CD4-positive, alpha-beta T cell treated with Interleukin-1 beta for 1 hour (primary cell): ENCODE data around the gene DNASE2.
"Not testable (repeated sequence)": the region's sequence is repeated elsewhere in the genome, so short reads cannot be mapped to it uniquely, and the experiment has no call there.

ENCODE experiments used
- DNase-seq, 2 donors: peaks; one replicate each; pipeline ENCODE4 v3.0.0-alpha.2; 2020 to 2022

The DNASE2 gene, protein sequence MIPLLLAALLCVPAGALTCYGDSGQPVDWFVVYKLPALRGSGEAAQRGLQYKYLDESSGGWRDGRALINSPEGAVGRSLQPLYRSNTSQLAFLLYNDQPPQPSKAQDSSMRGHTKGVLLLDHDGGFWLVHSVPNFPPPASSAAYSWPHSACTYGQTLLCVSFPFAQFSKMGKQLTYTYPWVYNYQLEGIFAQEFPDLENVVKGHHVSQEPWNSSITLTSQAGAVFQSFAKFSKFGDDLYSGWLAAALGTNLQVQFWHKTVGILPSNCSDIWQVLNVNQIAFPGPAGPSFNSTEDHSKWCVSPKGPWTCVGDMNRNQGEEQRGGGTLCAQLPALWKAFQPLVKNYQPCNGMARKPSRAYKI

DNA sequence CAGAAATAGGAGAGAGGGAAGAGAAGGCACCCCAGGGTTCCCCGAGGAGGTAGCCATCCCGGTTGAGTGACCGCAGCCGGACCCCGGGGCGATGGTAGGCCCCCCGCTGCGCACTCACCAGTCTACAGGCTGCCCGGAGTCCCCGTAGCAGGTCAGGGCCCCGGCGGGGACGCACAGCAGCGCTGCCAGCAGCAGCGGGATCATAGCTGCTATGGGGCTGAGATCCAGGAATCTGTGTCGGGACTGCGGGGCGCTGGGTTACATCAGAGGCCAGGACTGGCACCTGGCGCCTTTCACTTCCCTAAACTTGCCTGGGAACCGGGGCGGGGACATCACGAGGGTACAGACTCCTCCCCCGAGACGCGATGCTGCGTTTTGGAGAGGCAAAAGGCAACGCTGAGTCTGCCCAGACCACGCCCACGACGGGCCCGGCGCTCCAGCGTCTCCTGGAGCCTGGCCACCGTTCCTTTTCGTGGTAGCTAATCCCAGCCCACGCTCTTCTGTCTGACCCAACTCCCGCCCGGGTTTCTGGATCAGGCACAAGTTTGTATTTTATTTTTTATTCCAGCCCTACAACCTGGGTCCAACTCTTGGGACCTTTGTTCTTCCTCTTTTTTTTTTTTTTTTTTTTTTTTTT, at the start of gene DNASE2:
Gene DNASE2, minus strand, starts transcription at position 278 of the 637 bp plus-strand sequence. Its CDS starts 74 bp downstream, at position 204.
- peak; percentile 88 to 93 for DNase-seq

DNA sequence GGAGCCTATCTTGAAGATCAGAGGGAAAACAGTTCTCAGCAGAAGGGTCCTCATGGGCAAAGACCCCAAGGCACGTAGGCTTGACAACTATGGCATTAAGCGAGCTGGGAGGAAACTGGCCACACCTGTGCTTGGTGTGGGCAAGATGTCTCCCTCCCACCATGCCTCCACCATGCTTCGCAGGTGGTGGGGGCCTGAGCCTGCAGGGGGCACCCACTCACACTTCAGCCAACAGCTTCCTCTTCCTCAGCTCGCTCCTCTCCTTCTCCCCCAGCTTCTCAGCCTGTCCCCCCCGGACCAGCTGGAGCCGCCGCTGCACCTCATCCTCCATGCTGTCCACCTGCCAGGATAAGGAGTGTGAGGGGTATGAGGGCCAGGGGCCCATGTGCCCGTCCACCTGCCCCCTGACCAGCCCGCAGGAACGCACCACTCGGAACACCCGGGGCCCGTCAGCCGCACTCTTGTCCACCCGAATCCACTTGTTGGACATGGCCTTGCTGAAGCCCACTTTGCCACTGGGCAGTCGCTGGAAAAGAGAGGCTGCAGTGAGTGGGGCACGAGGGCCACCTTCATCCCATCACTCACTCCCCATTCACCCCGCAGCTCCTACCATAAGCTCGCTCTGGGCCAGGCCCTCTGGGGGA, 48.9 kb upstream of the DNASE2 start:
- DNase-seq, result no peak

DNA sequence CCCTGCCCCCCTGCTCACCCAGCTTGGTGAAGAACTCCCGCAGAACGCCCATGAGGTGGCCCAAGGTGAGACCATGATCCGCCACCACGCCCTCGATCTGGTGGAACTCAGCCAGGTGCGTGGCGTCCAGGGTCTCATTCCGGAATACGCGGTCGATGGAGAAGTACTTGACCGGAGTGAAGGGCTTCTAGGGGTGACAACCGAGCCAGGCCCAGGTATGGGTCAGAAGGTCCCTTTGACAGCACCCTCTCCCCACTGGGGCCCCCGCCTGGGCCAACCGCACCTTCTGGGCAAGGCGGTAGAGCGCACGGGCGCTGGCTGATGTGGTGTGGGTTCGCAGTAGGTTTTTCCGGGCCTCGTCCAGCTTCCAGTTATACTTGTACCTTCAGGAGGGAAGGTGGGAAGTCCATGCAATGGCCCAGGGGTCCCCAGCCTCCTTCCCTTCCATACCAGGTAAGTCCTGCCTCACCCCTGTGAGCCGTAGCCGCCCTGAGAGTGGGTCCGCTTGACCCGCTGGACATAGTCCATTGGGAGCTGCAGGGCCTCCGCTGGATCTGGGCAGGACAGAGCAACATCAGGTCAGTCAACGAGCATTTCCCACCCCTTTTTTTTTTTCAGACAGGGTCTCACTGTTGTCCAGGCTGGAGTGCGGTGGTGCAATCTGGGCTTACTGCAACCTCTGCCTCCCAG, 43.5 kb upstream of the DNASE2 start:
- DNase-seq, result no peak

DNA sequence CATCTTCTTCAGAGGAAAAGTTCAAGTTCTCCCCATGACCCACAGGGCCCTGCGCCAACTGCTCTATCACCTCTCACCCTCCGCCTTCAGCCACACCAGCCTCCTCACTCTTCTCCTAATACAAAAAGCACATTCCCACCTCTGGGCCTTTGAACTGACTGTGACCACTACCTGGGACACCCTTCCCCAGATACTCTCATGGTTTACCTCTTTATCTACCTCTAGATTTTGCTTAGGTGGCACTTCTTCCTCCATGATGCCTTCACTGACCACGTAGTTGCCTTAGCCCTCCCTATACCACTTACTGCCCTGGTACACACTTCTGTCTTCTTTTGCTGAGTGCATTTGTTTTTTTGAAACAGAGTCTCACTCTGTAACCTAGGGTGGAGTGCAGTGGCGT, 41.7 kb upstream of the DNASE2 start:
- no peak for DNase-seq

DNA sequence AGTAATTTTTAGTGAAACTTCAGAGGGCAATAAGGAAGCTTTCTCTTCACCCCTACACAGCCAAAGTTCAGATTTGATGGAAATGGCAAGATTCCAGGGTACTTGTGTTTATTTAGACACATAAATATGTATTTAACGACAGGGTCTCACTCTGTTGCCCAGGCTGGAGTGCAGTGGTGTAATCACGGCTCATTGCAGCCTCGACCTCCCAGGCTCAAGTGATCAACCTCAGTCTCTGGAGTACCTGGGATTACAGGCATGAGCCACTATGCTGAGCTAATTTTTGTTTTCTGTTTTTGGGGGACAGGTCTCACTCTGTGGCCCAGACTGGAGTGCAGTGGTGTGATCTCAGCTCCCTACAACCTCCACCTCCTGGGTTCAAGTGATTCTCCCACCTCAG, 39.8 kb upstream of the DNASE2 start:
- no peak for DNase-seq

DNA sequence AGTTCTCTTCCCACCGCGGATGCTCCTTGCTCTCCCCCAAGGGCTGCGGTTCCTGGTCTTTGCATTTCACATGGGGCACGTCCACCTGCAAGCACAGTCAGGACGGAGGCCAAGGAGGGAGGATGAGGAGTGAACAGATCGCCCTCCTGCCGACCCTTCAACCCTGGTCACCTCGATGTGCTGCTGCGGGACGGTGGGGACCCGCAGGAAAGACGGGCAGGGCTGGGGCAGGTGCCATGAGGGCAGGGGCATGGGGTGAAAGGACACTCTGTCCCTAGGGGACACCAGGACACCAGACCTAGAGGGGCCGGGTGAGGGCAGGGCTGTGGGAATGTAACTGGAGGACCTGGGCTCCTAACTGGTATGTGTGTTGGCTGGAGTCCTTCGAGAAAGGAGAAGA, 37.0 kb upstream of the DNASE2 start:
- no peak for DNase-seq

DNA sequence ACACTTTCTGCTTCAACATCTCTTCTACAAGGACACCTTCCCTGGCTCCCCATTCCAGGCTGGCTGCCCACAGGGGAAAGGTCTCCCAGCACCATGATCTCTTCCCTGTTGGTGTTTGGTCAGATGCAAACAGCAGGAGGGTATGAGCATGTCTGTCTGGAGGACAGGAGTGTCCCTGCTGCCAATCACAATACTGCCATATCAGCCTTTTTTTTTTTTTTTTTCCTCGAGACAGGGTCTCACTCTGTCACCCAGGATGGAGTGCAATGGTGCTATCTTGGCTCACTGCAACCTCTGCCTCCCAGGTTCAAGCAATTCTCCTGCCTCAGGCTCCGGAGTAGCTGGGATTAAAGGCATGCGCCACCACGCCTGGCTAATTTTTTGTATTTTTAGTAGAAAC, 34.6 kb upstream of the DNASE2 start:
- DNase-seq, result not testable (repeated sequence)

DNA sequence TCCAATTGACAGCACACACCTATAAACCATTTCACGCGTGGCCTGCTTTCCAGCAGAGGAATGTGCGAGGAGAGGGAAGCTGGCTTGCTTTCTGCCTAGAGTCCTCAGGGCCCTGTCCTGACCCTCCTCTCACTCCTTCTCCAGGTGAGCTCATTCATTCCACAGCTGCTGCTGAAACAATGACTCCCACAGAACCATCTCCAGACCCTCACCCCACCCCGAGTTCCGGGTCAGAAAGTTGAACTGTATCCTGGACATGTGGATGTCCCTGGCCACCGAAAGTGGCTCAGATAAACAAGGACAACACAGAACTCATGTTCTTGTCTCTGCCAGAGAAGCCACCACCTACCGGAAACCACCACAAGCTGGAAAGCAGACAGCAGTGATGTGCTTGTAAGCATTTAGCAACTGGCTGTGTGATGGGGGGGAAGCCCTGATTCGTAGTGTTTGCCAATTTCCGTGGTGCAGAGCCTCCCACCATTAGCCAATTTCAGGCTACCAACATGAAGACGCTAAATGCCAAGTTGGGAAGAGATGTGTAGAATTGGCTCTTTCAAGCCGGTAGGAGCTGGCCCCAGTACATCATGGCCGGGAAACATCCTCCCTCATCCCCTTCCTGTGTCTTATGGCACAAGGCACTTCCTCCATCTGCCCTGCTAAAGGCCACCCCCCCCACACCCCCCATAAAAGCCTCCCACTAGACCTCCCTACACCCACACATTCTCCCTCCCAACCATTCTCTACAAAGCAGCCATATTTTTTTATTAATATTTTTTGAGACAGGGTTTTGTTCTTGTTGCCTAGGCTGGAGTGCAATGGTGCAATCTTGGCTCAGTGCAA, 32.8 kb upstream of the DNASE2 start:
- DNase-seq, result peak; percentile 61 to 65

DNA sequence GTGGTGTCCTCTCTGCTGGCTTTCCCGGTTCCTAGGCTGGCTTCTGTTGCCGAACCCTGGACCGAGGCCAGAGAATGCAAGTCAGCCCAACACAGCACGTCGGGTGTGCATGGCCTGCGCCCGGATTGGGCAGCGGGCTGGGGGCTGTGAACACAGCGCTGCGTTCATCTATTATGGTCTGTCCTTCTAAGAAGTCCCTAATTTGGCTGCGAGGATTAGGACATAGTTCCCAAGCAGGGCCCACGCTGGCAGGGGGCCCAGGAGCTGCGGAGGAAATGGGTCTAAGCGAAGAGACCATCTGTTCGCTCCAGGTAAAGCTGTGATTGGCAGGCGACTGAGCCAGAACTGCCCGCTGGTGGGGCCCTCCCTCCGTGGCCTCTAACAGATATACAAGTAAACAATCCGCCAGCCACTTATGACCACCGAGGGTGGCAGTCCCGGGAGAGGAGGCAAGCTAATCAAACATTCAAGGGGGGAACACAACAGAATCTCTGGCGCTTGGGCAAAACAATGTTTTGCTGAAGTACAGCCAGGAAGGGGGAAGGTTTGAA, 31.8 kb upstream of the DNASE2 start:
- DNase-seq, result no peak

DNA sequence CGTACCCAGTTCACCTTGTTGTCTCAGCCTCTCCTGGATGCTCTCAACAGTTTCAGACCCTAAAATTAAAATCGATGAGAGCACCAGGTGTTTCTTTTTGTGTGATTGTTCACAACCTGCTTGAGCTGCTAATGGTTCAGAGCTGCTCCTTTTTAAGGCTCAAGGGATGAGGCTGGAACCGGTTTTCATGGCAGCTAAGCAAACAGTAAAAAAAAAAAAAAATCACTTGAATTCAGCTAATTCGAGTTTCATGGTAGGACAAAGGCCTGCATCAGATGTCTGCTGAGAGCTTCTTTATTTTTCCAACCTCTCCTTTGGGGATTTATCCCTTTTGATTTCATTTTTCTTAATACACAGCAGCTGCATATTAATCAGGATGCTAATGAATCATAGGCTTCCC, 31.3 kb upstream of the DNASE2 start:
- DNase-seq, result no peak

DNA sequence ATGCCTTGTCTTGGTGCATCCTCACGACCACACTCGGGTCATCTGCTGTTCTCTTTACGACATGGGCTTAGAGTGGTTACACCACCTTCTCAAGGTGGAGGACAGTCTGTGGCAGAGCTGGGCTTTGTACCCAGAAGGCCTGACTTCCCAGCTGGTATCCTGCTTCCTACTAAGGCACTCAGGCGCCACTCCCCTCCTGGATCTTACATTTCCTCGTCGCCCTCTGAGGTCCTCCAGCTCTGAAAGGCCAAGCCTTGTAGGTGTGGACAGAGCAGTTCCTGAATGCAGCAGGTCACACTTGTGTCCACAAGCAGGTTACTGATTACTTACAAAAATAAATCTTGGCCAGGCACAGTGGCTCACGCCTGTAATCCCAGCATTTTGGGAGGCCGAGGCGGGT, 25.9 kb upstream of the DNASE2 start:
- no peak for DNase-seq

DNA sequence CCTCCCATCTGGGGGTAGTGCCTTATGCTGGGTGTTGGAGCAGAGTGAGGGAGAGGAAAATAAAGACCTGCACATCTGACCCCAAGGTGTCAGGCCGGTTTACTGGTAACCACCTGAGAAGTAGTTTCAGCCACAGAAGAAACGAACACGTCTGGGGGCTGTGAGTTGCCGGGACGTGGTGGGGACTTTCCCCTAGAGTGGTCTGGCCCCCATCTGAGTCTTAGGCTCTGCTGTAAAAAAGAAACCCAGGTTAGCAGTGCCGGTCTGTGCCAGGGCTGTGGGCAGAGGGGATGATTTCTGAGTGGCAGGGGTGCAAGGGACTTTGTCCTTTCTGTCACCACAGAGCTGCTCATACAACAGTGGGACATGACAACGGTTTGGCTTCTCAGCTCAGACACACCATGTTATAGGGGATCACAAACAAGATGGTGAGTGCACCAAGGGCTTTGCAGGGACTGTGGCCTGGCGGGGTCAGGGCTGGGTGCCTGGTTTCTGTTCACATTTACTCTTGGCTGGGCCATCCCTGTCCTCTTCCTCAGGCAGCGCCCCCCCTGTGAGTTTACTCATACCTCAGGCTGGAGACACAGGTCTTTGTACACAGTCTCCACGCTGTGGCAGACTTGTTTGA, 18.8 kb upstream of the DNASE2 start:
- no peak for DNase-seq

DNA sequence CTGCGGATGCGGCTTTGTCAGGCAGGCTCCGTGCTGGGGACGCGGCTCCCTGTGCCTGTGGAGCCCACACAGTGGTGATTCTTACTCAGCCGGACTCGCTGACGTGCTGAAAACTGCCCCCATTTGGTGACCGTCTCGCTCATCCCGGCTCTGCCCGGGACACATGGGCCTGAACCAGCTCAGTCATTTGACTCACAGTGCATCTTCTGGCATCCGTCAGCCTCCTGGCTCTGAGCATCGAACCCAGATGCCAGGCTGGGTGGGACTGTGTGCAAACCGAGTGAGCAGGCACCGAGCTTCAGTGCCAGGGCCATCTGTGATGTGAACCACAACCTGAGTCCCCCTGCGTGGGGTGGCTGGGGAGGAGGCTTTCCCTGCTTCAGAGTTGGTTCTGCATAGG, 15.2 kb upstream of the DNASE2 start:
- no peak for DNase-seq

DNA sequence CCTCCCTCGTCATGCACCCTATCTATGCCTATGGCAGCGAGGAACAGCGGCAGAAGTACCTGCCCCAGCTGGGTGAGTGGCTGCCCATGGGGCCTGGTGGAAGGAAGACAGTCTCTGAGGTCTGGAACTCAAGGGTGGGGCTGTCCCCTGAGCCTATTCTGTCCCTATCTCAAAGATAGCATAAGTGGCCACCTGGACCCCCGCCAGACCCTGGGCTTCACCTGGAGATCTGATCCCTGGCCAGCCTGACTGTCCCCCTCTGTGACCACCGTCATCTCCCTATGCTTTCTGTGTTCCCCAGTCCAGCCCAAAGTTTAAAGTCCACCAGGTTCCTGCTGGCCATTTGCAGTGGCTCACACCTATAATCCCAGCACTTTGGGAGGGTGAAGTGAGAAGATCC, 12.3 kb upstream of the DNASE2 start:
- DNase-seq, result no peak

DNA sequence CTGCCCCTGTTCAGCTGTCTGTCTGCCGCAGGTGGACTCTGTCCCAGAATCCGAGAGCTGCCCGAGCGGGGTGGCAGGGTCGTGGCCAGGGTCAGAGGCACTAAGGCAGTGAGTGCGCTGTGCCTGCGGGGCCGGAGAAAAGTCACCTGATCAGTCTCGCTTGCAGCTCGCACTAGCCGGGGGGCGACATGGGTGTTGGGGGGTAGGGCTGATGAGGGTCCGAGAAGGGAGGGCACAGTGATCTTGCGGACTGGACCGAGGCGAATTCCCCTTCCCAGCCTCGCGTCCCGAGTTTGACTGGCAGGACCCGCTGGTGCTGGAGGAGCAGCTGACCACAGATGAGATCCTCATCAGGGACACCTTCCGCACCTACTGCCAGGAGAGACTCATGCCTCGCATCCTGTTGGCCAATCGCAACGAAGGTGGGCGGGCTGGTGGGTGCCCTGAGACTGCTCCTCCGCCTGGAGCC, 10.3 kb upstream of the DNASE2 start:
- DNase-seq, result no peak

DNA sequence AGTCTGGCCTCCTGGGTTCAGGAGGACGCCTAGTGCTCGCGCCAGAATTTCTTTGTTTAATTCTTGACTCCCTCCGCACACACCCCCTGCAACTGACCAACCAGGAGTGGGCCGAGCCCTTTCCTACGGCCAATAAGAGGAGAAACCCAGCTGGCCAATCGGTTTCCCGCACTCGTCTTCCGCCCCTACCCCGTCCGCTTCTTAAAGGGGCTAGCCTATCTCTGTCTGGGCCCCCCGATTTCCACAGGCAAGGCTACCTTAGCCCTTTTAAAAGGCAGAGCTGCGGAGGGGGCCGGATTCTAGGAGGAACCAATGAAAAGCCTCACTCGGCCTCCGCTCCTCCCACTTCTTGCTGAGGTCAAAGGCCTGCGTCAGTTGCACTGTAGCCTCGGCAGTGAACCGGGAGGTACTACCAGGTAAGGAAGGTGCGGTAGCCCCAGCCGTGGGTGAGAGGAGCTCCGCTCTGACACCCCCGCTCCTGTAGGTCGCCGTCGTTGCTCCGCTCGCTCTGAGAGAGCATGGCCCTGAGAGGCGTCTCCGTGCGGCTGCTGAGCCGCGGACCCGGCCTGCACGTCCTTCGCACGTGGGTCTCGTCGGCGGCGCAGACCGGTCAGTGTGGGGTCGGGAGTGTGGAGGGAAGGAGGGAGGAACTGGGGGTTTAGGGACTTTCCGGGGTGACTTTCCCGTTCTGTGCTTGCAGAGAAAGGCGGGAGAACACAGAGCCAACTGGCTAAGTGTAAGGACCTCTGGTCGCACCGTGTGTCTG, 9.7 kb upstream of the DNASE2 start, which contains the start of gene GCDH:
Gene GCDH, plus strand, starts transcription at position 374 of the 766 bp plus-strand sequence. Its CDS starts 145 bp downstream, at position 519.
- peak; percentile 98 for DNase-seq

DNA sequence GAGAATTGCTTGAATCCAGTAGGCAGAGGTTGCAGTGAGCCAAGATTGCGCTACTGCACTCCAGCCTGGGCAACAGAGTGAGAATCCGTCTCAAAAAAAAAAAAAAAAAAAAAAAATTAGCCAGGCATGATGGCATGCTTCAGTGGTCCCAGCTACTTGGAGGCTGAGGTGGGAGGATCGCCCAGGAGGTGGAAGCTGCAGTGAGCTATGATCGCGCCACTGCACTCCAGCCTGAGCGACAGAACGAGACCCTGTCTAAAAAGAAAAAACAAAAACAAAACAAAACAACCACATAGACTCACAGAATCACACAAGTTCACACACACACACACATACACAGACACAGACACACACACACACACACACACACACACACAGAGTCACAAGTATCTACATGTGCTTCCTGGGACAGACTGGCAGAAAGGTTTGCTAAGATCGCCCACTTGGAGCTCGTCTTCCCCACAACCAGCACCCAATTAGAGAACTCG, 9.1 kb upstream of the DNASE2 start:
- DNase-seq, result not testable (repeated sequence)

DNA sequence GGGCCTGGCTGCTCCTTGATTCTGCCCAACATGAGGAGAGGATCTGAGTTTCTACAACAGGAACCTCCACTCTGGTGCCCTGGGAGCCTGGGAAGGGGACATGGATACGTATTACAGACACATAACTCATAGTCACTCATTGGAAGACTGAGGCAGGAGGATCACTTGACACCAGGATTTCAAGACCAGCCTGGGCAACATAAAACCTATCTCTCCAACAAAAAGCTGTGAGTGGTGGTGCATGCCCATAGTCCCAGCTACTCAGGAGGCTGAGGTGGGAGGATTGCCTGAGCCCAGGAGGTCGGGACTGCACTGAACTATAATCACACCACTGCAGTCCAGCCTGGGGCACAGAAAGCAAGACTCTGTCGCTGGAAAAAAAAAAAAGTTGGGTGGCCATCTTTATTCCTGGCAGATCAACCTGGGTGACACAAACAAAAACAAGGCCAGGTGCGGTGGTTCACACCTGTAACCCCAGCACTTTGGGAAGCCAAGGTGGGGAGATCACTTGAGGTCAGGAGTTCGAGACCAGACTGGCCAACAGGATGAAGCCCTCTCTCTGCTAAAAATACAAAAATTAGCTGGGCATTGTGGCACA, 6.9 kb upstream of the DNASE2 start:
- DNase-seq, result no peak

DNA sequence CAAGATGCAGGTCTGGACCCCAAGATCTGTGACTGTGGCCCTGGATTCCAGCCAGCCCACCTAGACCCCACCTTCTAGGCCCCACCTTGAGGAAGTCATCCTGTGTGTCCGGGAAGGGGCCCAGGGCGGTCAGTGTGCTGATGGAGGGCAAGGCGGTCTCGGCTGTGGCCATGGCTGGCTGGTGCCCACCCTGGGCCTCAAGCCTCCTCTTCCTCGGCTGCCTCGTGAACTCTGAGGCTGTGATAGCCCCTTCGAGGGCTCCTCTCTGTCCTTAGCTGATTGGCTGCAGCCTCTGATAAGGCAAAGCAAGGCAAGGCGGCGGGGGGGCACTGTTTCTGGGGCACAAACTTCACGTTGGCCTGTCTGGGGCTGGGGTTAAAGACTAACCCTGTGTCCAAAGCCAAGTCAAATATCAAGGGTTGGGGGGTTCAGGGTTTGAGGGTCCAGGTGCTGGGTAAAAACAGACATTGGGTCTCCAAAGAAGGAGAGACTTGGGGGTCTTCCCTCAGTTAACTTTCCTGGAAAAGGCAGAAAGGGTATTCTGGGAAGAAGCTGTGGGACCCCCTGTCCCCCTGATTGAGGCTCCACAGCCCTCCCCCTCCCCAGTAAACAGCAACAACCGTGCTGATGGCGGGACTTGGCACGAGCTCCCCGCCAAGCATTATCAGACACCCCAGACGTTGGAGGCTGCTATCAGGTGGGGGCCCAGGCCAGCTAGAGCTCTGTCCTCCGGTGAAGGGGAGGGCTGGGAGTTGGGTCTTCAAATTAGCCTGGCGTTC, 5.9 kb upstream of the DNASE2 start, which contains the start of gene KLF1:
Gene KLF1, minus strand, starts transcription at position 233 of the 779 bp plus-strand sequence. Its CDS starts 61 bp downstream, at position 172.
- DNase-seq, result no peak
